ENCODE measurements around the gene GFOD1.
A peak's percentile ranks its signal among the peaks of the same experiment; 100 is the strongest.

The GFOD1 gene

DNA sequence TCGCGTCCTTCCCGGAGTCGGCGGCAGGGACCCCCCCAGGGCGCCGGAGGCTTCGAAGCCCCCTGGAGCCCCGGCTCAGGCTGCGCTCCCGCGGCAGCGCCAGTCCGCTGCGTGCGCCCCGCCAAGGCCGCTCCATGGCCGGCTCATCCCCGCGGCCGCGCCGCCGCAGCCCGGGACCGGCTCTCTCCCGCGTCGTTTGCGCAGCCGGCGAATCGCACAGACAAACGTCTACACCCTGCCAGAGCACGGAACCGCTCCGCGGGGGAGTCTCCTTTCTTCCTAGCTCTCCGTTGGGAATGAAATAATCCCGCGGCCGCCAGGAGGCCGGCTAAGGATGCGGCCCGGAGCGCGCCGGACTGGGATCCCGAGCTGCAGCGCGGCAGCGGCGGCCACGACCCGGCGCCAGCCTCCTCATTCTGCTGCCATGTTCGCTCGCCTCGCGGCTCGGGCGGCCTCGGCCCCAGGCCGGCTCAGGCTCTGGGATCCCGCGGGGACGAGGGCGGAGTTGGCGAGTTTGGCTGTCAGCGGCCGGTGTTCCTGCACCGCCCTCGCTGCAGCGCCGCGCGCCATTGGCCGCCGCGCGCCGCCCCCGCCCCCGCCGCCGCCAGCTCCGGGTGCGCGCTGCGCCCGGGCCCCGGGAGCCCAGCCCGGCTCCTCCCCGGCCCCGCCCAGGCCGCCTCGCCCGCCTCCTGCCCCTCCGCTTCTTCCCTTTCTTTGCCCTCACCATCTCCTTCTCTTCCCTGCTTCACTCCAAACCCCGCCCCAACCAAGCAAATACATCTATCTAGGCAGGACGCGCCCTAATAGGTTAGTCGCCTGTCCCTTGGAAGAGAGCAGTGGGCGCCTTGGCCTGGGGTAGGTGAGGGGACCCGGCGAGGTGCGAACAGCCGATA is at the start of gene GFOD1:
TSS of gene GFOD1 (minus strand) at position 479 of the 893 bp plus-strand sequence. CDS start 710 bp downstream, outside the sequence.
- Histone ChIP-seq H3K4me1 (ENCODE audit: control insufficient read depth in 5 of 5, insufficient read depth in 5 of 5, low read length in 5 of 5) (peaks cover 9 to 58% (median 44%) of the 10 kb centered on the region in 5 donors), H3K36me3 (ENCODE audit: control insufficient read depth in 5 of 5, insufficient read depth in 5 of 5, low read length in 5 of 5) (no peaks in the 10 kb centered on the region), H3K27ac (ENCODE audit: low read depth, low read length) (peak within 1 kb of the TSS; percentile 85), H3K9ac (ENCODE audit: low read length in 5 of 5) (peak within 1 kb of the TSS; percentile 26 to 79 (median 75)), H3K27me3 (ENCODE audit: control insufficient read depth in 5 of 5, insufficient read depth in 4 of 5, low read length in 5 of 5) (no peaks in the 10 kb centered on the region), H3K4me3 (ENCODE audit: low read depth in 1 of 5, low read length in 5 of 5) (peak within 1 kb of the TSS; percentile 86 to 99 (median 96)), H3K9me3 (ENCODE audit: control insufficient read depth in 5 of 5, low read length in 5 of 5) (no peaks in the 10 kb centered on the region)

DNA sequence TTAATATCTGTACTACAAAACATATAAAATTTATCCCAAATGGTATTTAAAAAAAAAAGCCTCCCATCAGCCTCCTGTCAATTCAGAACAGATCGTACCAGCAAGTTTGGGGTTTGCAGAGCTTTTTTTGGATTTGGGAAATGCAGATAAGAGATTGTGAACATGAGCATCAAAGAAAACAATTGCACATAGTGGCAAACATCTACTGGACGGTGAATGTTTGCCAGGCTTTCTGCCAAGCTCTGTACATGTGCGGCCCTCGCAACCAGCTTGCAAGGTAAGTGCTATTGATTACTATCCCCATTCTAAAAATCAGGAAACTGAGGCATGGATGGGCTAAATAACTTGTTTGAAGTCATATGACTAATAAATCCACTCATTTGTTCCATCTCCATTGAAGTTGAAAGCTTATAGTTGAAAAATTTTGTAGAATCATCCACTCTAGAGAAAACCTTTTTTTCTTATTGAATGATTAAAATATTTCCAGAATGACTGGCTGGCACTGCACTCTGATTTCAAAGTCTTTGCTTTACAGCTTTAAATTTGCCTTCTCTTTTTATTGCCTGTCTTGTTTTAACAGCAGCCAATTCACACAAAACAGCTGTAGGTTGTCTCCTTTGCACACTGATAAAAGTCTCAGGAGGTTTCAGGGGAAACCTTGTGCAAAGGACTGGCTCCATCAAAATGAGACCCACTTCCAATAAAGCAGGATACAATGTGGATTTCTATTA is 49.6 kb upstream of the GFOD1 start:
- H3K36me3 ChIP-seq (ENCODE audit: control insufficient read depth in 5 of 5, insufficient read depth in 5 of 5, low read length in 5 of 5): no peaks in the 10 kb centered on the region
- H3K9me3 ChIP-seq (ENCODE audit: control insufficient read depth in 5 of 5, low read length in 5 of 5): no peaks in the 10 kb centered on the region
- H3K9ac ChIP-seq (ENCODE audit: low read length in 5 of 5): no peak overlapping the region
- peak overlapping the region; percentile 9 for H3K27ac ChIP-seq (ENCODE audit: low read depth, low read length)
- H3K27me3 ChIP-seq (ENCODE audit: control insufficient read depth in 5 of 5, insufficient read depth in 4 of 5, low read length in 5 of 5): no peaks in the 10 kb centered on the region
- H3K4me3 ChIP-seq (ENCODE audit: low read depth in 1 of 5, low read length in 5 of 5): no peak overlapping the region
- H3K4me1 ChIP-seq (ENCODE audit: control insufficient read depth in 5 of 5, insufficient read depth in 5 of 5, low read length in 5 of 5): peaks cover 0 to 24% (median 0%) of the 10 kb centered on the region in 5 donors

DNA sequence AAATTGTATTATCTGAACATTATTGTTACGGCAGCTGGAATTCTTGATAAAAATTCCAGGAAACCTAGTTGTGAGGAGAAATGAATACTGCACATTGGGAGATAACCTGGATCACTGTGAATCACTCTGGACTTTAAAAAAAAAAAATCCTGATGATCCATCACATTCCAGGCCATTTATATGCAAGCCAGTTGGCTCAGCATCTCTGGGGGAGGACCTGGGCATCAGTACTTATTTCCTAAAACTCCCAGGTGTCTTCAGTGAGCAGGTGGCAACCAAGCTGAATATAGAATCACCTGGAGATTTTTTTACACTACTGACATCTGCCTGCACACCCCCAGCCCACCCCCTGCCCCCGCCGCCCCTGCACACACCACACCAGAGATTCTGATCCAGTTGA is 47.9 kb upstream of the GFOD1 start:
- Histone ChIP-seq H3K4me1 (ENCODE audit: control insufficient read depth in 5 of 5, insufficient read depth in 5 of 5, low read length in 5 of 5) (peaks cover 0 to 24% (median 0%) of the 10 kb centered on the region in 5 donors), H3K27ac (ENCODE audit: low read depth, low read length) (no peak overlapping the region), H3K27me3 (ENCODE audit: control insufficient read depth in 5 of 5, insufficient read depth in 4 of 5, low read length in 5 of 5) (no peaks in the 10 kb centered on the region), H3K9me3 (ENCODE audit: control insufficient read depth in 5 of 5, low read length in 5 of 5) (no peaks in the 10 kb centered on the region), H3K4me3 (ENCODE audit: low read depth in 1 of 5, low read length in 5 of 5) (no peak overlapping the region), H3K36me3 (ENCODE audit: control insufficient read depth in 5 of 5, insufficient read depth in 5 of 5, low read length in 5 of 5) (no peaks in the 10 kb centered on the region), H3K9ac (ENCODE audit: low read length in 5 of 5) (no peak overlapping the region)

- Histone ChIP-seq H3K4me1 (ENCODE audit: control insufficient read depth in 5 of 5, insufficient read depth in 5 of 5, low read length in 5 of 5) (peaks cover 0 to 24% (median 0%) of the 10 kb centered on the region in 5 donors), H3K9me3 (ENCODE audit: control insufficient read depth in 5 of 5, low read length in 5 of 5) (no peaks in the 10 kb centered on the region), H3K27ac (ENCODE audit: low read depth, low read length) (no peak overlapping the region), H3K36me3 (ENCODE audit: control insufficient read depth in 5 of 5, insufficient read depth in 5 of 5, low read length in 5 of 5) (no peaks in the 10 kb centered on the region), H3K4me3 (ENCODE audit: low read depth in 1 of 5, low read length in 5 of 5) (no peak overlapping the region), H3K27me3 (ENCODE audit: control insufficient read depth in 5 of 5, insufficient read depth in 4 of 5, low read length in 5 of 5) (no peaks in the 10 kb centered on the region), H3K9ac (ENCODE audit: low read length in 5 of 5) (no peak overlapping the region)
Measured at GRCh38 chr6:13534536-13534935, 47.1 kb upstream of the GFOD1 start.

- no peaks in the 10 kb centered on the region for H3K36me3 ChIP-seq (ENCODE audit: control insufficient read depth in 5 of 5, insufficient read depth in 5 of 5, low read length in 5 of 5)
- no peak overlapping the region for H3K27ac ChIP-seq (ENCODE audit: low read depth, low read length)
- H3K4me3 ChIP-seq (ENCODE audit: low read depth in 1 of 5, low read length in 5 of 5): no peak overlapping the region
- H3K27me3 ChIP-seq (ENCODE audit: control insufficient read depth in 5 of 5, insufficient read depth in 4 of 5, low read length in 5 of 5): no peaks in the 10 kb centered on the region
- H3K9ac ChIP-seq (ENCODE audit: low read length in 5 of 5): no peak overlapping the region
- H3K4me1 ChIP-seq (ENCODE audit: control insufficient read depth in 5 of 5, insufficient read depth in 5 of 5, low read length in 5 of 5): peaks cover under 1 to 26% (median 3%) of the 10 kb centered on the region in 5 donors
- no peaks in the 10 kb centered on the region for H3K9me3 ChIP-seq (ENCODE audit: control insufficient read depth in 5 of 5, low read length in 5 of 5)
Measured at GRCh38 chr6:13531956-13532355, 44.6 kb upstream of the GFOD1 start.

GRCh38 chr6:13528777-13529343 is 41.5 kb upstream of the GFOD1 start:
- Histone ChIP-seq H3K9ac (ENCODE audit: low read length in 5 of 5) (no peak overlapping the region), H3K4me3 (ENCODE audit: low read depth in 1 of 5, low read length in 5 of 5) (no peak overlapping the region), H3K27me3 (ENCODE audit: control insufficient read depth in 5 of 5, insufficient read depth in 4 of 5, low read length in 5 of 5) (no peaks in the 10 kb centered on the region), H3K4me1 (ENCODE audit: control insufficient read depth in 5 of 5, insufficient read depth in 5 of 5, low read length in 5 of 5) (peaks cover 2 to 37% (median 5%) of the 10 kb centered on the region in 5 donors), H3K9me3 (ENCODE audit: control insufficient read depth in 5 of 5, low read length in 5 of 5) (no peaks in the 10 kb centered on the region), H3K36me3 (ENCODE audit: control insufficient read depth in 5 of 5, insufficient read depth in 5 of 5, low read length in 5 of 5) (no peaks in the 10 kb centered on the region), H3K27ac (ENCODE audit: low read depth, low read length) (no peak overlapping the region)

DNA sequence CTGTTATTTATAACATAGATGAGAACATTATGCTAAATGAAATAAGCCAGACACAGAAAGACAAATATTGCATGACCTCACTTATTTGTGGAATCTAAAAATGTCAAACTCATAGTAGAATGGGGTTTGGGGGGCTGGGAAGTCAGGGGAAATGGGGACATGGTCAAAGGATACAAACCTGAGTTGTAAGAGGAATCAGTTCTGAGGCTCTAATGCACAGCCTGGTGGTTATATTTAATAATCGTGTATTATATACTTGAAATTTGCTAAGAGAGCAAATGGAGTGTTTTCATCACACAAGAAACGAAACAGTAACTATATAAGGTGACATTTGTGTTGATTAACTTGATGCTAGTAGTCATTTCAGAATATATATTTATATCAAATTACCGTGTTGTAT is 40.8 kb upstream of the GFOD1 start:
- Histone ChIP-seq H3K9ac (ENCODE audit: low read length in 5 of 5) (no peak overlapping the region), H3K27me3 (ENCODE audit: control insufficient read depth in 5 of 5, insufficient read depth in 4 of 5, low read length in 5 of 5) (no peaks in the 10 kb centered on the region), H3K4me1 (ENCODE audit: control insufficient read depth in 5 of 5, insufficient read depth in 5 of 5, low read length in 5 of 5) (peaks cover 2 to 37% (median 5%) of the 10 kb centered on the region in 5 donors), H3K9me3 (ENCODE audit: control insufficient read depth in 5 of 5, low read length in 5 of 5) (no peaks in the 10 kb centered on the region), H3K36me3 (ENCODE audit: control insufficient read depth in 5 of 5, insufficient read depth in 5 of 5, low read length in 5 of 5) (no peaks in the 10 kb centered on the region), H3K27ac (ENCODE audit: low read depth, low read length) (no peak overlapping the region), H3K4me3 (ENCODE audit: low read depth in 1 of 5, low read length in 5 of 5) (no peak overlapping the region)

- Histone ChIP-seq H3K27ac (ENCODE audit: low read depth, low read length) (peak overlapping the region; percentile 46), H3K27me3 (ENCODE audit: control insufficient read depth in 5 of 5, insufficient read depth in 4 of 5, low read length in 5 of 5) (no peaks in the 10 kb centered on the region), H3K9me3 (ENCODE audit: control insufficient read depth in 5 of 5, low read length in 5 of 5) (no peaks in the 10 kb centered on the region), H3K4me3 (ENCODE audit: low read depth in 1 of 5, low read length in 5 of 5) (no peak overlapping the region), H3K36me3 (ENCODE audit: control insufficient read depth in 5 of 5, insufficient read depth in 5 of 5, low read length in 5 of 5) (no peaks in the 10 kb centered on the region), H3K4me1 (ENCODE audit: control insufficient read depth in 5 of 5, insufficient read depth in 5 of 5, low read length in 5 of 5) (peaks cover 2 to 40% (median 5%) of the 10 kb centered on the region in 5 donors), H3K9ac (ENCODE audit: low read length in 5 of 5) (no peak overlapping the region)
Measured at GRCh38 chr6:13527671-13528056, 40.3 kb upstream of the GFOD1 start.

DNA sequence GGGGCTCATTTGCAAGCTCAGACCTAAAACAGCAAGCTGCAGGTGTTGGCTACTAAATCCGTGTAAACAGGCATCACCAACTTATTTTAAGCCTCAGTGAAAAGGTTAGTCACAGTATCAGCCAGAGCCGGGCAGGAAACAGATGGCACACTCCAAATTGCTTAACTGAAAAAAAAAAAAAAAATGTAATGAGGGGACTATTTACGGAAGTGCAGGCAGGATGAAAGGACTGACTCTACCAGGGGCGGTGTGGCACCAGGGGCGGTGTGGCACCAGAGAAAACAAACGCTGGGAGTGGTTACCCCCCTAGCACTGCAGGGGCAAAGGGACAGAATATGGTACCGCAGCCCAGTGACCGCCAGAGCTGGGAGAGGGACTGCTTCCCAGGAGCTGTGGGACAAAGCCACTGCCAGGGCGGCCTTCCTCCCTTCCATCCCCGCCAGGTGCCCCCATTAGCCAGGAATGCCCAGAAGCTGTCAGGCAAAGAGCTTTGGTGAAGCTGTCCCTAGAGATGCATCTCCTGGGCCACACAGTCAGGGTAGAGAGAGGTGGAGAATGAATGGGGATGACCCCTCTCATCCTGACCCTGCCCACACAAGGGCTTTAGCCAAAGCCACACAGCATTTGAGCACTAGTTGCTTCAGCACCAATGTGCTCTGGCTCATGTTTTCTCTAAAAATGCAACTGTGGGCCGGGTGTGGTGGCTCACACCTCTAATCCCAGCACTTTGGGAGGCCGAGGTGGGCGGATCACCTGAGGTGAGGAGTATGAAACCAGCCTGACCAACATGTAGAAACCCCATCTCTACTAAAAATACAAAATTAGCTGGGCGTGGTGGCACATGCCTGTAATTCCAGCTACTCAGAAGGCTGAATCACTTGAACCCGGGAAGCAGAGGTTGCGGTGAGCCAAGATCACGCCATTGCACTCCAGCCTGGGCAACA is 39.6 kb upstream of the GFOD1 start:
- H3K9ac ChIP-seq (ENCODE audit: low read length in 5 of 5): peak overlapping the region in 1 of 5 donors; percentile 8
- H3K9me3 ChIP-seq (ENCODE audit: control insufficient read depth in 5 of 5, low read length in 5 of 5): no peaks in the 10 kb centered on the region
- H3K27me3 ChIP-seq (ENCODE audit: control insufficient read depth in 5 of 5, insufficient read depth in 4 of 5, low read length in 5 of 5): no peaks in the 10 kb centered on the region
- no peak overlapping the region for H3K4me3 ChIP-seq (ENCODE audit: low read depth in 1 of 5, low read length in 5 of 5)
- H3K27ac ChIP-seq (ENCODE audit: low read depth, low read length): peak overlapping the region; percentile 46
- no peaks in the 10 kb centered on the region for H3K36me3 ChIP-seq (ENCODE audit: control insufficient read depth in 5 of 5, insufficient read depth in 5 of 5, low read length in 5 of 5)
- H3K4me1 ChIP-seq (ENCODE audit: control insufficient read depth in 5 of 5, insufficient read depth in 5 of 5, low read length in 5 of 5): peaks cover 2 to 38% (median 5%) of the 10 kb centered on the region in 5 donors

Data from subcutaneous abdominal adipose tissue (tissue), 5 donors.